Esophagus (tissue), 2 donors: ENCODE measurements around the gene SPCS3. TPM values are rescaled to one million over a fixed set of nuclear protein-coding genes. Genes with fewer than 3 reads are reported as not detected.

ENCODE experiments used
- polyA plus RNA-seq, 2 donors: library from polyadenylated mRNA; stranded (reverse); fragments of 200-250 nt; gene quantifications; one replicate each; pipeline ENCODE4 v1.2.3, GENCODE V29; 2013
- donor health status: healthy with polysubstance abuse.
- donor health status: Bipolar disorder and iron deficiency.

SPCS3 gene
- polyA plus RNA-seq, 2 donors: 16.7 to 19.7 TPM

Other genes starting within 250 kb of the SPCS3 start
- under 1 TPM in 1 of 2 donors, not detected in 1; 0.06 TPM for gene SPATA4, start 124.4 kb upstream of the SPCS3 start, polyA plus RNA-seq
- gene ASB5, start 50.7 kb upstream of the SPCS3 start, polyA plus RNA-seq: 1 to 10 TPM in 1 of 2 donors, under 1 TPM in 1; 0.94 to 2.1 TPM